Measurements from ENCODE around the gene CEBPE.

GRCh38 chr14:23167116-23167847, 48.2 kb upstream of the CEBPE start:
- no peak for TF ChIP-seq CTCF (IDR thresholded peaks at IDR 0.05; ENCODE audit: insufficient read depth, low read depth, low read length)
- no peak for TF ChIP-seq EZH2 (IDR thresholded peaks at IDR 0.05; ENCODE audit: insufficient read depth, low read length)

Data from astrocyte (in vitro differentiated cells and primary cell).